Astrocyte of the spinal cord (primary cell): ENCODE results near the gene ZNF736.
A peak's percentile ranks its signal among the peaks of the same experiment; 100 is the strongest.
"Not testable (repeated sequence)": the region's sequence is repeated elsewhere in the genome, so short reads cannot be mapped to it uniquely, and the experiment has no call there.

Source experiments
- DNase-seq: peaks from one replicate; pipeline ENCODE4 v3.0.0; 2011; ENCODE audit warnings: low read depth, low spot score
- H3K4me3 ChIP-seq: 2 replicates; pipeline ENCODE4 v1.5.1; 2011; ENCODE audit warnings: low read depth, mild to moderate bottlenecking, low read length, moderate library complexity
- in situ Hi-C: cut with HindIII; loops from 2 replicates; pipeline ENCODE4 v1.10.0; 2017; ENCODE audit warnings: low sequenced_read_pairs
- TF ChIP-seq, protein P1 (sequence below): IDR thresholded peaks from 2 replicates; pipeline ENCODE4 v1.5.1; 2012; ENCODE audit warnings: low read depth, mild to moderate bottlenecking, low read length, inconsistent platforms

The ZNF736 gene

DNA sequence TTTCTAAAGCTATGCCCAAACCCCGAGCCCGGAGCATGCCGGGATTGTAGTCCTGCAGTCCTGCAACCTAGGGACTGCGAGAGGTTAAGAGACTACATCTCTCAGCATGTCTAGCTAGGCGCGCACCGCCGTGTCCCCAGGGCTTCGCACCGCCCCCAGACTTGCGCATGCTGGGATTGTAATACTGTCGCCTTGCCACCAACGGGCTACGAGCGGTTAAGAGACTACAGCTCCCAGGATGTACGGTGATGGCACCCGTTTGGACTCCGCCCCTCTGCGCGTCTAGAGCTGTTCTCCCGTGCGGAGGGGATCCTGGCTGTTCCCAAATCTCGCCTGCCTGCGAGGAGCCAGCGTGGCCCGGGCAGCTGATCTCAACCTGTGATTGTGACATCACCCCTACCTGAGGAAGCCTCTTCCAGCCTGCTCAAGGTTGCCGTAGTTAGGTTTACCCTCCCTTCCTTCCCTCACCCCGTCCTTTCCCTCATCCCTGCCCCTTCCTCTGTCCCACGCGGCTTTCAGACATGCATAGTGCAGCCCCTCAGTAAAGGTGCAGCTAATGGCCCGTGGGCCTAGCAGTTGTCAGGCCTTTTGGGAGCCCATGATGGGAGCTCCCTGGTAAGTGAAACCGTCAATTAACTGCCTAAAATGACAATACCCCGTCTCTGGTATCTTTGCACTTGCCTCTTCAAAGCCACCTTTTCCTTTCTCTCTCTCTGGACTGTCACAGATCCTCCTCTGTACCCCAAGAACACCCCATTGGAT, 6.3 kb upstream of the ZNF736 start:
- TF ChIP-seq, protein P1, sequence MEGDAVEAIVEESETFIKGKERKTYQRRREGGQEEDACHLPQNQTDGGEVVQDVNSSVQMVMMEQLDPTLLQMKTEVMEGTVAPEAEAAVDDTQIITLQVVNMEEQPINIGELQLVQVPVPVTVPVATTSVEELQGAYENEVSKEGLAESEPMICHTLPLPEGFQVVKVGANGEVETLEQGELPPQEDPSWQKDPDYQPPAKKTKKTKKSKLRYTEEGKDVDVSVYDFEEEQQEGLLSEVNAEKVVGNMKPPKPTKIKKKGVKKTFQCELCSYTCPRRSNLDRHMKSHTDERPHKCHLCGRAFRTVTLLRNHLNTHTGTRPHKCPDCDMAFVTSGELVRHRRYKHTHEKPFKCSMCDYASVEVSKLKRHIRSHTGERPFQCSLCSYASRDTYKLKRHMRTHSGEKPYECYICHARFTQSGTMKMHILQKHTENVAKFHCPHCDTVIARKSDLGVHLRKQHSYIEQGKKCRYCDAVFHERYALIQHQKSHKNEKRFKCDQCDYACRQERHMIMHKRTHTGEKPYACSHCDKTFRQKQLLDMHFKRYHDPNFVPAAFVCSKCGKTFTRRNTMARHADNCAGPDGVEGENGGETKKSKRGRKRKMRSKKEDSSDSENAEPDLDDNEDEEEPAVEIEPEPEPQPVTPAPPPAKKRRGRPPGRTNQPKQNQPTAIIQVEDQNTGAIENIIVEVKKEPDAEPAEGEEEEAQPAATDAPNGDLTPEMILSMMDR, result no peak
- peak overlapping the region; percentile 60 for H3K4me3 ChIP-seq
- in situ Hi-C loops, result no loop called here
- peak; percentile 81 for DNase-seq

DNA sequence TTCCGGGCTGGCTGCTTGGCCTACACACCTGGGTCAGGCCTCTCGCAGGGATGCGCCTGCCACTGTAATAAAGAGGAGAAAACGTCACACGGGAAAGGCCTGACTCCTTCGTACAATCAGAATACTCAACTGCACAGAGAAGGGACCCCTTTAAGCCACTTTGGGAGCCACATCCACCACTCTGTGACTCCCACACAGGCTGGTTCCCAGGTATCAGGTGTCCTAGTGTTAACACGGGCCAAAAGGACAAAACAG, 5.8 kb upstream of the ZNF736 start:
- no peak for DNase-seq
- peak overlapping the region; percentile 60 for H3K4me3 ChIP-seq
- in situ Hi-C loops, result no loop called here
- TF ChIP-seq, protein P1, result no peak

DNA sequence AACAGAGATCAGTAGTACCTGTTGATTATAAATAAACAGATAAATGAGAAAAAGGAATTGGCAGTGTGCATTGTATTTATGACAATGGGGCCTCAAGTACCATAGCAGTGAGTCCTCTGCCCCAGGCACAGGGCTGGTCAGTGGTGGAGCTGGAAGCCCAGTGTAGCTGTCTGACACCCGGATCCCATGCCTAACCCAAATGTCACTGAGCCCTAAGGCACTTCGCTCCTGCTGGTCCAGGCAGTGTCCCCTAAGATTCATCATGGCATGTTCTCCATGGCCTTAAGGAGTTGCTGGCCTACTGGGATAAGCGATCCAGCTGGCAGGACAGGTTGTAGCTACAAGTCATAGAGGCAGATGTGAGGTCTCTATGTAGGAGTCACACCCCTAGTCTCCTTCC, 3.3 kb upstream of the ZNF736 start:
- no peak overlapping the region for H3K4me3 ChIP-seq
- in situ Hi-C loops, result no loop called here
- TF ChIP-seq, protein P1, result no peak
- no peak for DNase-seq

DNA sequence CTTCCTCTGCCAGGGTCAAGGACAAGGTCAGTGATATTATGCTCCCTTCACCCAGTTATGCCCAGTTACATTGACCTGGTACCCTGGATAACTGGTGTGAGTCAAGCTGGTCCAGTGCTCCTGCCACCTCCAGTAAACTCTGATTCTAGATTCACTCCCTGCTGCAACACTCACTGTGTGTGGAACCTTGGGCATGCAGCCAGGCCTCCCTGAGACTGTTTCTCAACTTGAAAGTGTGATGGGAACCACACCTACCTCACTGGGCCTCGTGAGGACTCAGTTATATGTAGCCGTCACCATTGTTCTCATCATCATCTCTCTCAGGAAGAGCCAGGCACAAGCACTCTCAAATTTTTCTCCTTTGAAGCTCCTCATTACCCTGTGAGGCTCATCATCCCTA, 935 bp upstream of the ZNF736 start:
- no peak overlapping the region for H3K4me3 ChIP-seq
- in situ Hi-C loops, result no loop called here
- TF ChIP-seq, protein P1, result no peak
- no peak for DNase-seq

DNA sequence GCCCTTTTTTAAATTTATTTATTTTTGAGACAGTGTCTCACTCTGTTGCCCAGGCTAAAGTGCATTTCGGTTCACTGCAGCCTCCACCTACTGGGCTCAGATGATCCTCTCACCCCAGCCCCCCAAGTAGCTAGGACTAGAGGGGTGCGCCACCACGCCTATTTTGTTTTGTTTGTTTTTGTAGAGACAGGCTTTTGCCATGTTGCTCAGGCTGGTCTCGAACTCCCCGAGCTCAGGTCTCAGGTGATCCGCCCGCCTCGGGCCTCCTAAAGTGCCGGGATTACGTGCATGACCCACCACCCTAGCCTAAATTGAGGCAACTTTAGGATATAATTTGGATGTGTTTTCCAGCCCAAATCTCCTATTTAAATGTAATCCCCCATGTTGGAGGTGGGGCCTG, 805 bp downstream of the ZNF736 start:
- TF ChIP-seq, protein P1, result no peak
- peak overlapping the region; percentile 87 for H3K4me3 ChIP-seq
- in situ Hi-C loops, result no loop called here
- DNase-seq, result no peak

DNA sequence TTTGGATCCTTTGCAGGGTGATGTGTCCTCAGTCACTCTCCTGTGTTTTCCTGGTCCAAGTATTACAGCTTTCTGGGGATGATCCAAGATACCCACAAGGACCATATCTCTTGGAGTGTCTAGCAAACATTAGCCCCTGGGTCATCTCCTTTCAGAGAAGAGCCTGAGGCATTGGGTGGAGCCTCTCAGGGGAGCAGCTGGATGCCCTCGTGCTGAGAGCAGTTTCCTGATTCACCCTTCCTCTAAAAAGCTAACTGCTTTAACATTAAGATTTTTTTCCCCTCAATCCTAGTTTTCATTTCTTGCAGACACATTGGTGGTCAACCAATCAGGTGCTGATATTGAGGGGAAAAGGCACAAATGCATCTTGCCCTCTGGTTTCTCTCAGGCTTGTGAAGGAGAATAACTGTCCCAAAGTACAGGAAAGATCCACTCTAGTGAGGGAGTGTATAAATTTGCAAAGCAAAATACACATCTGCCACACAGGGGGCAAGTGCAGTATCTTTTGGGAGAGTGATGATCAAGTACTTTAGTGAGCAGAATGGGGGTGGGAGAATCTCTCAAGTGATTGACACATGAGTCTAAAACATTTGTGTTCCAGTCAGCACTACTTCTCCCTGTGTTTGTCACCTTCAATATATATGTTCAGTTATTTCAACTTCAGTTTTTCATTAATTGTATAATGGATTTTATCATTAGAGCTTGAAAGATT, 2.4 kb downstream of the ZNF736 start:
- DNase-seq, H3K4me3 ChIP-seq, in situ Hi-C loops: not testable (repeated sequence)
